Left colon (tissue), 2 donors: Measurements from ENCODE around the gene UVSSA. TPM values are rescaled to one million over a fixed set of nuclear protein-coding genes. Genes with fewer than 3 reads are reported as not detected.
A peak's percentile ranks its signal among the peaks of the same experiment; 100 is the strongest.
"Not testable (repeated sequence)": the region's sequence is repeated elsewhere in the genome, so short reads cannot be mapped to it uniquely, and the experiment has no call there.

Experiments used
- ATAC-seq: fragments of 200-7000 bp; cut with Tn5 transposase; one replicate; pipeline ENCODE4 v1.9.1; 2020; ENCODE audit warnings: mild to moderate bottlenecking, moderate library complexity
- DNase-seq, 2 donors: peaks; one replicate each; pipeline ENCODE4 v3.0.0-alpha.2; 2020
- intact Hi-C, 2 donors: fragments of 100-400 bp; cut with DNase I in 1 of 2; cut with micrococcal nuclease in 1 of 2; formaldehyde crosslinking; loops; one replicate each; pipeline versions ENCODE4 v1.11.2 to v1.14.0; 2022; cut with DNase I, micrococcal nuclease
- total RNA-seq, 2 donors: library from RNA; stranded (reverse); fragmentation: NEBNext Ultra II Directional; extraction: Animal tissue kit (Norgen Biotek cat#: 25700); gene quantifications; one replicate each; pipeline ENCODE4 v1.2.1, GENCODE V29; 2021
- donor health status: DM: no; HTN: no; CAD: no.
- donor health status: DM: yes; HTN: yes; CAD: no.

The UVSSA gene
- total RNA-seq, 2 donors from 2014 or later = 26.7 to 33.1 TPM

DNA sequence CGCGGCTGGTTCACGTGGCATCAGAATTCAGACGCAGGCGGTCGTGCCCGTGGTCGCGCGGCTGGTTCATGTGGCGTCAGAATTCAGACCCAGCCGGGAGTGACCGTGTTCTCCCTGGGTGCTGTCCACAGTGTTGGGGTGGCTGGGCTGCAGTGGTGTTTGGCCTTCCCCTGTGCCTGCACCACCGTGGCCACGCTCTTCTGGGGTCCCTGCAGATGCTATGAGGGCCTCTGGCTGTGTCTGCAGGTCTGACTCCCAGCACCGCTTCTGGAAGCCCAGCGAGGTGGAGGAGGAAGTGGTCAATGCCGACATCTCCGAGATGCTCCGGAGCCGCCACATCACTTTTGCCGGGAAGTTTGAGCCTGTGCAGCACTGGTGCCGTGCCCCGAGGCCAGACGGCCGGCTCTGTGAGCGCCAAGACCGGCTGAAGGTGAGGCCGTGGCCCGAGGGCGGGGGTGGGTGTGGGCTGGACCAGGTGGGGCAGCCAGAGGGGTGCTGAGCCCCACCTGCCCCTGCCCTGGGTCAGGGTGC, 32.9 kb downstream of the UVSSA start:
- ATAC-seq (no peak), DNase-seq (peak in 1 of 2 donors; percentile 2)
- intact Hi-C loops = no loop called here

DNA sequence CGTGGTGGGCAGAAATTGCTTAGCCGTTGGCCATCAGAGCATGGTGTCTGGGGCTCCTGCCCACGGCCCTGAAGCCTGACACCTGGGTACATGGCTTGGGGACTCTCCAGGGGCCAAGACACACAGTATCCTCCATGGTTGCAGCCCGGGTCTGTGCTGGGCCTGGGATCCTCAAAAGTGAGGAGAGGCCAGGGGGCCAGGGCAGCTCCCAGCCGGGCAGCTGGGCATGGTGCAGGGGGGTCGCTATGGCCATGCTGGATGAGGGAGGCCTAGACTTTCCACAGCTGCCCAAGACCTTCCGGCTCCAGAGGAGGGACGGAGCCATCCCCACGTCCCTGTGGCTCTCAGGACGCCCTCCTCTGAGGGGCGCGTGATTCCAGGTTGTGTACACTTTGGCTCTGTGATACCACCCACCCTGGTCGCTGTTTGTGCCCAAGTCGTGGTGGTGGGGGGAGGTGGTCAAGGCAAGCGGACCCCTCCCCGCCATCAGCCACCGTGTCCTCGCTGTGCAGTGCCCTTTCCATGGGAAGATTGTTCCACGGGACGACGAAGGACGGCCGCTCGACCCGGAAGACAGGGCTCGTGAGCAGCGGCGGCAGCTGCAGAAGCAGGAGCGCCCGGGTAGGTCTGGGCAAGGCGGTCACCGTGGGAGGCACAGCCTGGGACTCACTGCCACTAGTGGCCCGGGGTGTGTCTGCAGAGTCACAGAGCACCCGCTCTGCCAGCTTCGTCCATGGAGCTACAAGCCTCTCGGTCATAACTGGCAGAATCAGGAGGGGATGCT, 33.6 kb downstream of the UVSSA start:
- intact Hi-C loops = no loop called here
- ATAC-seq = no peak
- peak in 1 of 2 donors; percentile 2 for DNase-seq

DNA sequence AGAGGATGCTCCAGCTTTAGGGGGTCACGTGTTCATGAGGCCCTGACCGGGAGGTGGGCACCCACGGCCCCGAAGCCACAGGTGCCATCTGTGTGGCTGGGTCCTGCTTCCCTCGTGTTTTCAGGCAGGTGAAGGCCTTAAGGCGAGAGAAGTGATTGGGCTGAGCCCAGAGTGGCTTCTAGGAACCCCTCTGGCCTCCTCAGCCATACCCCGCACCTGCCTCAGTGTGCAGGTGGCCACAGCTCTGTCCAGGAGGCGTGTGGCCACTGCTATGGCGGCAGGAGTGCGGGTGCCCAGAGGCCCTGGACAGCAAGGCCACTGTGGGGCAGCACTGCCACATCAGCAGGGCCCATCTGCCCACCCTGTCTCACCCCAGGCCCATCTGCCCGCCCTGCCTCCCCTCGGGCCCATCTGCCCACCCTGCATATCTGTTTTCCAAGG, 34.2 kb downstream of the UVSSA start:
- ATAC-seq (no peak), DNase-seq (no peak)
- intact Hi-C loops = no loop called here

DNA sequence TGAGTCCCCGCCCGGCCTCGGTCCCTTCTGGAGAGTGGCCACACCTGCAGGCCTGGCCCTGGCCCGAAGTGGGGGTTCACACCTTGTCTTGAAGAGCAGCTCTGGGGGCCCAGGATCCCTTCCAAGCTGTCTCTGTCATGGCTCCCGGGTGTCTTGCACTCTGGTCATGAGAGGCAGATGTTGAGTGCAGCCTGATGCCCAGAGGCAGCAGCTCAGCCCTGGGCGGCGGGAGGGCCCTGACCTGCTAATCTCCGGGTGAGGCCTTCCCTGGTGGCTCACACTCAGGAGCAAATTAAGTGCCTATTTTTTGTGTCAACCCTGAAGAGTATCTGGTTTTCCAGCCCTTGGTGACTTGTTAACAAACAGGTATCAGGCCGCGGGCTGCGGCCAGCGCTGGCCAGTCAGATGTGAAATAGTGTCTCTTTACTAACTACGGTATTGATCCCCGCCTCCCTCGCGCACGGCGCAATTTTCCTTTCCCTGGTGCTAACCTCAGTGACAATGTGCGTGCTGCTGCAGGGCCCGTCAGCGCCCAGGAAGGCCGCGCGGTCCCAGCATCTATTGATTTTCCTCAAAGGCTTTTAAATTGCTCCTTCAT, 35.0 kb downstream of the UVSSA start:
- intact Hi-C loops = no loop called here

DNA sequence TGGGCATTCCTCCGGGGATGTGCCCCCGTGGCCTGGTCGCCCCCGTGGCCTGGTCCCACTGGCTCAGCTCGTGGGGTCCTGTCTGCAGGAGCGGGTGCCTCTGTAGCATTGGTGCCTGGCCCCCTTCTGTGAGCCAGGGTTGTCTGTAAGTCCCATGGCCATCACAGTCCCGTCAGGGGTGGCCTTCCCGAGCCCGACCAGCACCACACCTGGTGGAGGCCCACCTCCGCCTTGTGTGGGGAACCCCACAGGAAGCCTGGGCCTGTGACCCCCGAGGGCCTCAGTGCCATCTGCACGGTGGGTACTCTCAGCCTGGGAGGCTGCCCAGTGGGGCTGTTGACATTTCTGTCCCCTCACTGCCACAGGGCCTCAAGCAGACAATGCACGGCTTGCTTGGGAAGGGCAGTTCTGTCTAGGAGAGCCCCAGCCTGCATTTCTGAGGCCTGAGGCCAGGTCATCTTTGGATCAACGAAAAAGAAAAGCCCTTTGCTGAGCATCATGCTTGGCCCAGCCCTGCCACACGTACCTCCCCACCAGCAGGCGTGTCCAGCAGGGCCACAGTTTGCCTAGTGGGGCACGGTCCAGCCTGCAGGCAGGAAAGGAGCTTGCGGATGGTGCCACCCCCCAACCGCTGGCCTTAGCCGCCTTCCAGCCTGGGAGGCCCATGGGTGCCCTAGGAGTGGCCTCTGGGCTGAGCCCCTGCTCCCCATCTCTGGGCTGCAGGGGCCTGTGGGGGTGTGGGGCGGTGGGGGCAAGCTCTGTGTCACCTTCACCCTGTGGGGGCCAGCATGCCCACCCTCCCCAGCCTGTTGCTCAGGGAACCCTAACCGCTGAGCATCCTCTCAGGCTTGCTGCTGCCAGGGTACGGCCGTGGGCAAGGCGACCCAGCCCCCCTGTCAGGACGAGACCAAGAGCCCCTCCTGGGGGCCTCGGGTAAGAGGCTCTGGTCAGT, 36.0 kb downstream of the UVSSA start:
- no peak for ATAC-seq
- intact Hi-C loops = no loop called here
- DNase-seq = no peak

More for the DNA sequence above, 35.0 kb downstream of the UVSSA start:
- ATAC-seq (no peak), DNase-seq (no peak)

DNA sequence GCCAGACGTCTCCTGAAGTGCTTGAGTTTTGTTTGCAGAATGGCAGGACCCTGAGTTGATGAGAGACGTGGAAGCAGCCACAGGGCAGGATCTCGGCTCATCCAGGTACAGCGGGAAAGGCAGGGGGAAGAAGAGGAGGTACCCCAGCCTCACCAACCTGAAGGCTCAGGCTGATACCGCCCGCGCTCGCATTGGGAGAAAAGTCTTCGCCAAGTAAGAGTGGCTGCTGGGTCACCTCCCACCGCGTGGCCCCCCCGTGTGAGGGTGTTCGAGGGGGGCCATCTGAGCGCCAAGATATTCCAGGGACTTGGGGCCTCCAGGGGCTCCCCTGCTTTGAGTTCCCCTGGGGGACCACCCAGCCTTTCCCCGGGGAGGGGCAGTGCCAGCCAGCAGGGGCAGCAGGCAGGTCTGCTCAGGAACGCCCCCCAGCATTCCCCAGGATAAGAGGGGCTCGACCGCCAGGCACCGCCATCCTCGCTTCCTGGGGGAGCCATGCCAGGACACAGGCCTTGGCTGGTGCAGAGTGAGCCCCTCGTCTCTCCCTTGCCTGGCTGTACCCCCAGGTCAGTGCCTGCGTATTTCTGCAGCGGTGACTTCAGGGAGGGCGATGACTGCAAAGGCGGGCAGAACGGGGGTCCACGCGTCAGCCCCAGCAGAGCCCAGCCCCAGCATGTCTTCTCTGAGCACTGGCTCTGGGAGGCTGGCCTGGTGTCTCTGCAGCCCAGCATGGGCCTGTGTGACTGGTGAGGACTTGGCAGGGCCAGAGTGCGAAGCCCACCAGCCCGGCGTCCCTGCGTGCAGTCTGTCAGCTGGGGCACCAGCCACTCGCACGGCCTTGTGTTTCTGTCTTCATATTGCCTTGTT, 37.0 kb downstream of the UVSSA start:
- DNase-seq (no peak), ATAC-seq (no peak)
- intact Hi-C loops = no loop called here

DNA sequence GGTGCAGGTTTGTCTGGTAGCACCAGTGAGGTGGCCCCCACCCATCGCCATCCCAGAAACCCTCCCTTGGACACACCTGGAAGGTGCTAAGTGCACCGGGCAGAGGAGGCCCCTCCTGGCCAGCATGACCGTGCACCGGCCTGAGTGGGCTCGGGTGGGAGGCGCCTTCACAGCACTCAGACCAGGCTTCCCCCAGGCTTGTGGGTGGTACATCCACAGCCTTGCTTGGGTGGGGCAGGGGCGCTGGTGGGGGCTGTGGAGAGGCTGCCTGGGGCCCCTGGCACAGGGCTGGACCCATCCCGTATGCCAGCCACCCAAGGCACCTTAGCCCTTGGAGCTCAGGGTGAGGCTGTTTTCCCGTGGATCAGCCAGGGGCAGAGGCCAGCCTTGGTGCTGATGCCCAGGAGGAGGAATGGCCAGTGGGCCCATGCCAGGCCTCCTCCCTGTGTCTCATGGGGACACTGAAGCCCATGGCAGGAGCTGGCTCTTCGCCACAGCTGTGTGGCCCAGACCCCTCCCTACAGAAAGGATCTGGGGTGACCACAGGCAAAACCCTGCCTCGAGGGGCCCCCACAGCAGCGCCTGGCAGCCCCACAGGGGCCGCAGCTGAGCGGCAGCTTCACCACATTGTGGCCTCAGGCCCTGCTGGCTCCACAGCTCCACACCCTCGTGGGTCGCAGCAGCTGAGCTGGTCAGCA, 37.8 kb downstream of the UVSSA start:
- ATAC-seq (no peak), DNase-seq (no peak)
- intact Hi-C loops = no loop called here

DNA sequence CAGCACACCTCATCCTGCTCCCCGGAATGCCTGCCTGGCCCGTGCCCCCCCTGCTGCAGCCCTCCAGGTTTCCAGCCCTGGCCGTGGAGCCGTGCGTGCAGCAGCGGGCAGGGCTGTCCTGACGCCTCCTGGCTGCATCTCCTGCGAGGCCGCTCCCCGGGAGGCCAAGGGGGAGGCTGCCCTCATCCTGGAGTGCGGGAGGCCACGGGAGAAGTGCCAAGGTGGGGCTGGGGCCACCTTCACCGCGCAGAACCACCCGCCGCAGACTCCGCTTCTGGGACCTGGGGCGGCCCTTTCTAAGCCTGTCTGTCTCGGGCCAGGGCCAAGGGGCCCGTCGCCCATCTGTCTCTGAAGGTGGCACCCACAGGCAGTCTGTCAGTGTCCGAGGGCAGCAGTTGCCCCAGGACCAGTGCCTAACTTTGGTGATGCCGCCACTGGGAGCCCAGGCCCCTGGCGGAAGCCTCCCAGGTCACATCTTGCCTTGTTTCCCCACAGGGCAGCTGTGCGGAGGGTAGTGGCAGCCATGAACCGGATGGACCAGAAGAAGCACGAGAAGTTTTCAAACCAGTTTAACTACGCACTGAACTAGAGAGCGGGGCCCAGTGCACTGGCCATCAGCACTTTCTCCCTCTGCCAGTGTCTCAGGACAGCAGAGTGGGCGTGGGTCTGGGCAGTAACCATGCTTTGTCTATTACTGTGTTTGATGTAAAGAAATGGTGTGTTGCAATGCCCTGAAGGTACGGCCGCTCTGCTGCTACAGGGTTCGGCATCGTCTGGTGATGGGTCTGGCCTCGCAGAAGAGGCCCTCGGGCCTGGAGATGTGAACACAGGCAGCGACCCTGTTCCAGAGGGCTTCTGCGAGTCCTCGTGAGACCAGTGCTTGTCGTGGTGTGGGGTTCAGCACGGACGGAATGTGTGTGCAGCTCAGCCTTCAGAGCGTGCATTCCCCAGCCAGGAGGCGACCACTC, 38.6 kb downstream of the UVSSA start:
- ATAC-seq (no peak), DNase-seq (no peak)
- intact Hi-C loops = no loop called here

DNA sequence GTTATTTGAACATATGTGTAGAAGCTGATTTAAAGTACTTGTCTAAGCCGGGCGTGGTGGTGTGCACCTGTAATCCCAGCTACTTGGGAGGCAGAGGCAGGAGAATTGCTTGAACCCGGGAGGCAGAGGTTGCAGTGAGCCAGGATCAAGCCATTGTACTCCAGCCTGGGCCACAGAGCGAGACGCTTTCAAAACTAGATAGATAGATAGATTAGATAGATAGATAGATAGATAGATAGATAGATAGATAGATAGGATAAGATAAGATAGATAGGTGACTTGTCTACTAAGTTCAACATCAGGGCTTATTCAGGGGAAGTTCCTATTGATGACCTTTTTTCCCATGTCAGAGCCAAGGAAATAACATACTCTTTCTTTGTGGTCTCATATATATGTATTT, 46.4 kb downstream of the UVSSA start:
- ATAC-seq, intact Hi-C loops, DNase-seq: not testable (repeated sequence)

DNA sequence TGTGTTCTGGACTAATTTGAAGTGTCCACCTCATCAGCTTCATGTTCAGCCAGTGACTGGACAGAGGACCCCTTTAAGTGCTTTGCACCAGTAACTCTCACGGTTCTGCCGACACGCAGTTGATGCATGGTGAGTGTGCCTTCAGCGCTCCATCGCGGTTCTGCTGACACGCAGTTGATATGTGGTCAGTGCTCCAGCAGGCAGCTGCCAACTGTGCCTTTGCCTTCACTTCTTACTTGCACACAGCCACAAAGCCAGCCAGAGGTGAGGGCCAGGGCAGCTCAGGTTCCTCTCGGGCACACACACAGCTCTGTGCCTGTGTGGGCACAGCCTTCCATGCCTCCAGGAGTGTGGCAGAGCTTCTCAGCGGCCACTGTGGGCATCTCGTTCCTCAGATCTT, 46.9 kb downstream of the UVSSA start:
- intact Hi-C loops = no loop called here
- DNase-seq = no peak
- no peak for ATAC-seq

DNA sequence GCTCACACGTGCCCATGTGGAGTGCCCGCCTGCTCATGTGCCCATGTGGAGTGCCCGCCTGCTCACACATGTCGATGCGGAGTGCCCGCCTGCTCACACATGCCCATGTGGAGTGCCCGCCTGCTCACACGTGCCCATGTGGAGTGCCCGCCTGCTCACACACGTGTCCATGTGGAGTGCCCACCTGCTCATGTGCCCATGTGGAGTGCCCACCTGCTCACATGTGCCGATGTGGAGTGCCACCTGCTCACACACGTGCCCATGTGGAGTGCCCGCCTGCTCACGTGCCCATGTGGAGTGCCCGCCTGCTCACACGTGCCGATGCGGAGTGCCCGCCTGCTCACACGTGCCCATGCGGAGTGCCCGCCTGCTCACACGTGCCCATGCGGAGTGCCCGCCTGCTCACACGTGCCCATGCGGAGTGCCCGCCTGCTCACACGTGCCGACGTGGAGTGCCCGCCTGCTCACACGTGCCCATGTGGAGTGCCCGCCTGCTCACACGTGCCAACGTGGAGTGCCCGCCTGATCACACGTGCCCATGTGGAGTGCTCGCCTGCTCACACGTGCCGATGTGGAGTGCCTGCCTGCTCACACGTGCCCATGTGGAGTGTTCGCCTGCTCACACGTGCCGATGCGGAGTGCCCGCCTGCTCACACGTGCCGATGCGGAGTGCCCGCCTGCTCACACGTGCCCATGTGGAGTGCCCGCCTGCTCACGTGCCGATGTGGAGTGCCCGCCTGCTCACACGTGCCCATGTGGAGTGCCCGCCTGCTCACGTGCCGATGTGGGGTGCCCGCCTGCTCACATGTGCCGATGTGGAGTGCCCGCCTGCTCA, 47.8 kb downstream of the UVSSA start:
- ATAC-seq, intact Hi-C loops, DNase-seq: not testable (repeated sequence)

DNA sequence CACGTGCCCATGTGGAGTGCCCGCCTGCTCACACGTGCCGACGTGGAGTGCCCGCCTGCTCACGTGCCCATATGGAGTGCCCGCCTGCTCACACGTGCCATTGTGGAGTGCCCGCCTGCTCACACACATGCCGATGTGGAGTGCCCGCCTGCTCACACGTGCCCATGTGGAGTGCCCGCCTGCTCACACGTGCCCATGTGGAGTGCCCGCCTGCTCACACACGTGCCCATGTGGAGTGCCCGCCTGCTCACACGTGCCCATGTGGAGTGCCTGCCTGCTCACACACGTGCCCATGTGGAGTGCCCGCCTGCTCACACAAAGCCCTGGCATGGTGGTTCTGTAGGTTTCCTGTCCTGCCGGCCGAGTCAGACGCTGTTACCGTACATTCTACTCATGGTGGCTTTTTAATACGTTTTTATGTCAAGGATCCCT, 48.4 kb downstream of the UVSSA start:
- not testable (repeated sequence) for DNase-seq

DNA sequence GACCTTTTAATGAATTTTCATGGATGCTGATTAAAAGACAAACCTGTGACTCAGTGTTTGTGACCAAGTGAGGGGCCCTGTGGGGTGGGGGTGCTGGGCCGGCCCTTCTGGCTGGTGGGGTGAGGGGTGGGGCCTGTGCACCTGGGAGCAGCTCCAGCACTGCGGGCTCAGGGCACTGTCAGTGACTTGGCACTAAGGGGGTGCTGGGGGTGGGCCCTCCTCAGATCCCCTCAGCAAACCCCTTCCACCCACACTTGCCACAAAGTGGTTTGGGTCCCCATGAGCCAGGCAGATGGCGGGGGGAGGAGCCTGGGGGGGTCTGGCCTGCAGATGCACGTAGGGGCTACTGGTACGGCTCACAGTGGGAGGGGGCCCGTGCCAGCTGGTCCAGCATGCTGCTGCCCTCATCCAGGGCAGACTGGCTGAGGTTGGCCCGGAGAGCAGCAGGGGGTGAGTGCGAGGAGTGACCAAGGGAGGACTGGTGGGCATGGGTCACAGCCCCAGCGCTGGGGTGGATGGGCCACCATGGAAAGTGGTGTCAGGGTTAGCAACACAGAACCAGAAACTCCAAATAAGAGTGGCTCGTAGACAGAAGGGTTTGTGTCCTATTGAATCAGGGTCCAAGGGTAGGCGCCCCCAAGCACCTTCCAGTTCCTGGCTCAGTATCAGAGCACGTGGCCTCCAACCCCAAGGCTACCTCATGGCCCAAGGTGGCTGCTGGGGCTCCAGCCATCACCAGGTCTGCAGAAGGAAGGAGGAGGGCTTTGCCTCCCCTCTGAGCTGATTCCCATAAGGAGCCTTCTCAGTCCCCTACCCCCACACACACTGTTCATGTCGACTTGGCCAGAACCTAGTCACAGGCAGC, 49.2 kb downstream of the UVSSA start:
- DNase-seq = peak in 1 of 2 donors; percentile 1
- intact Hi-C loops = no loop called here
- ATAC-seq = no peak

More for the DNA sequence above, 48.4 kb downstream of the UVSSA start:
- ATAC-seq, intact Hi-C loops: not testable (repeated sequence)

DNA sequence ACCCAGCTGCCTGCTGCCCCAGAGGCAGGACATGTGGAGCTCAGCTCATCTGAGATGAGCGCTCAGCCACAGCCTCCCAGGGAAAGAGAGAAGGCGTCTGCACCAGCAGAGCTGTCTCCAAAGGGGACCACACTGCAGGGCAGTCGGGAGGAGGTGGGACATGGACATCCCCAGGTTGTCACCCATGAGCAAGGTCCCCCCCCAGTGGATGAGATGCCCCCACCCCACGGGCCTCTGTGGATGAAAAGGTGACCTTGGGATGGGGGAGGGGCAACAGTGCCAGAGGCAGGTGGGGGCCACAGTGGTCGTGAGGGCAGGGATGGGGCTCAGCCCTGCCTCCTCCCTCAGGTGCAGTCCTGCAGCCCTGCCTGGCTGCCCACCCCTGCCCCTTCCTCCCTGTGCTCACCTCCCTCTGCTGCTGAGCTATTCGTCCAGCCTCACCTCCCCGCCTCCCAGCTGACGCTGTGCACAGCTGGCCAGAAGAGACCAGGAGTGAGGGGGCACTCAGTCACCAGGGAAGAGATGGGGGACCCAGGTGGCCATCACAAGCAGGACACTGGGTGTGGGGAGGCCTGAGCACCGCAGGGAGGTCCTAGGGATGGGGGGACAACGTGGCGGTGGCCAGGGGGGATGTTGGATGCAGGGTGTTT, 49.9 kb downstream of the UVSSA start:
- ATAC-seq (no peak), DNase-seq (no peak)
- intact Hi-C loops = no loop called here
